Lower leg skin (tissue), 4 donors: ENCODE data around the gene PSMB10. TPM values are rescaled to one million over a fixed set of nuclear protein-coding genes. Genes with fewer than 3 reads are reported as not detected.

ENCODE experiments used
- DNase-seq, 2 donors: peaks; one replicate each; pipeline ENCODE4 v3.0.0-alpha.2; 2019; ENCODE audit warnings: low spot score in 2 of 2
- H3K4me3 ChIP-seq: fragments of 200-600 bp; sonication (generic); 2 replicates; pipeline ENCODE4 v1.5.1; 2017; ENCODE audit warnings: mild to moderate bottlenecking, low read depth; ENCODE audit not compliant: poor library complexity, severe bottlenecking
- CTCF ChIP-seq, 3 donors: fragments of 450-650 bp; IDR thresholded peaks; one replicate each; pipeline ENCODE4 v1.5.1; 2016; ENCODE audit warnings: antibody characterized with exemption in 3 of 3, mild to moderate bottlenecking in 3 of 3, moderate library complexity in 2 of 3
- POLR2A ChIP-seq, 2 donors: fragments of 450-650 bp; IDR thresholded peaks; one replicate each; pipeline ENCODE4 v1.6.1; 2016 to 2017; ENCODE audit warnings: antibody characterized with exemption in 2 of 2, mild to moderate bottlenecking in 1 of 2, moderate library complexity in 1 of 2
- WGBS, 2 donors: methylation state at CpG; one replicate each; pipeline ENCODE4 v1.1.5; 2018; 5-methylcytosine and 5-hydroxymethylcytosine counted together
- intact Hi-C: fragments of 100-400 bp; cut with DNase I; formaldehyde crosslinking; loops from one replicate; pipeline ENCODE4 v1.15.0; 2023; ENCODE audit warnings: low total_unique reads
- total RNA-seq, 4 donors: library from RNA; depleted of rRNA; stranded (reverse); fragments of >200 nt; gene quantifications; one replicate each; pipeline ENCODE4 v1.1.0, GENCODE V29; 2016

Gene PSMB10
- total RNA-seq, 4 donors from 2014 or later: 11.4 to 20.4 (median 17.8) TPM

DNA sequence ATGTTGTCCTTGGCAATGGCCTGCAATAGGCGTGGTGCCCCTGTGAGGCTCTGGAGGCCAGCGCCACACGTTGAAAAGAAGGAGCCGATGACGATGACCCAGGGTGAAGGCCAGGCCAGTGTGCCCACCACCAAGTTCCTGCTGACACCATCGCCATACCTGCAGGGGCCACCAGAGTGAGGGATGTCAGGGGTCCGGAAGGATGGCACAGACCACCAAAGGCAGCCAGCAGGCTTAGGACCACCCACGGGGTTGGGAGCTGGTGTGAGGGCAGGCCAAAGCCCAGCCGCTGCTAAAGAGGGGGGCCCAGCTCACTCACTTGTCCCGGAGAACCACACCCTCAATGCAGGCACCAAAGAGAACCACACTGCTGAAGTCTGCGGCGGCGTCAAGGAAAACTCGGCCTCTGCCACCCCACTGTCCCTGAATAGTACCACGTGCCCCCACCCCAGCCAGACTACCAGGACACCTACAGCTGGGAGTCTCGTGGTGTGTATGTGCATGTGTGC lies 13.7 kb upstream of the PSMB10 start:
- WGBS, 2 donors: 87 to 89% methylated on average over 15 to 16 of the region's 16 CpGs
- no peak overlapping the region for H3K4me3 ChIP-seq
- TF ChIP-seq POLR2A (IDR thresholded peaks at IDR 0.05) (no peak), CTCF (IDR thresholded peaks at IDR 0.05) (no peak)
- DNase-seq: no peak
- intact Hi-C loops: no loop called here

GRCh38 chr16:67949645-67950044 lies 13.0 kb upstream of the PSMB10 start:
- DNase-seq: no peak
- no peak overlapping the region for H3K4me3 ChIP-seq
- intact Hi-C loops: no loop called here
- WGBS, 2 donors: 91 to 92% methylated on average over 11 of the region's 11 CpGs
- TF ChIP-seq POLR2A (IDR thresholded peaks at IDR 0.05) (no peak), CTCF (IDR thresholded peaks at IDR 0.05) (no peak)

GRCh38 chr16:67948015-67948414 lies 11.4 kb upstream of the PSMB10 start:
- TF ChIP-seq CTCF (IDR thresholded peaks at IDR 0.05) (no peak), POLR2A (IDR thresholded peaks at IDR 0.05) (no peak)
- 70 to 77% methylated on average over 15 of the region's 15 CpGs for WGBS, 2 donors
- no peak overlapping the region for H3K4me3 ChIP-seq
- no peak for DNase-seq
- intact Hi-C loops: no loop called here

DNA sequence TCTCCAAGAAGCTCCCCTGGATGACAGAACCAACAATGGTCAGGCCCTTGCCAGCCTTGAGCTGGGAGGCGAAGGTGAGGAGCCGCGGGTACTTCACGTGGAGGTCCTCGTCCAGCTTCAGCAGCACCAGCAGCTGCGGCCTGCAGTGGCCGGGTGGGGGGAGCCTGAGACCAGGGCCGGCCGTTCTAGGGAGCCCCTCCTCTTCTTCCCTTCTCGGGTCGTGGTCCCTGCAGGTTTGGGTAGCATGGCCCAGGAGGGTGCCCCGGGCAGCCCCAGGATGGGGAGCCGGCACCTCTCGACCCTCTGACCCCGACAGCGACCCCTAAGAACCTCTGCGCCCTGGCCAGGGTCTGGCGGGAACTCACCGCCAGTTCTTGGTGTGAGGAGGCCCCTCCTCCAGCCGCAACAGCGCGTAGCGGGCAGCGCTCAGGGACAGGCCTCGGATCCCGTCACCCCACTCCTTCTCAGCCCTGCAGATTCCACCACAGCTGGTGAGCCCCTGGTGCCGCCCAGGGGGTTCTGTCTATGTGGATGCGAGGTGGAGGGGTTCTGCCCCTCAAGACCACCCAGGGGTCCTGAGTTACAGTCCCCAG lies 10.4 kb upstream of the PSMB10 start:
- no peak for TF ChIP-seq CTCF (IDR thresholded peaks at IDR 0.05)
- no peak for TF ChIP-seq POLR2A (IDR thresholded peaks at IDR 0.05)
- intact Hi-C loops: no loop called here
- no peak for DNase-seq
- WGBS, 2 donors: 92 to 93% methylated on average over 23 to 28 of the region's 28 CpGs
- no peak overlapping the region for H3K4me3 ChIP-seq

DNA sequence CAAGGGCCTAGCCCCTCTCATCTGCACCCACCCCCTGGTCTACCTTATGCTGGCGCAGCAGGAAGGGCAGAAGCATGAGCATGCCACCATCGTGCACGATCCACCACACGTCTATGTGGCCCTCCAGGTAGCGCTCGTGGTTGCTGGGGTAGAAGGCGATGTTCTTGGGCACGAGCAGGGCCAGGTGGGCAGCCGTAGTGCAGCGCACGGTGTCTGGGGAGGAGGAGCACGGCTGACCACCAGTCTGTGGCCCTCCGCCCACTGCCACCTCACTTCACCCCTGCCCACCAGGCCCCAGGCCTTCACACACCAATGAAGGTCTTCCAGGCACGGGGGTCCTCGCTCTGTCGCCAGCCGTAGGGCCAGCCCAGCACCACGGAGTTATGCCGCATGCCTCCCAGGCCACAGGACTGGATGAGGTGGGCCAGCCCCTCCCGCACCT lies 9.5 kb upstream of the PSMB10 start:
- no peak for DNase-seq
- intact Hi-C loops: no loop called here
- WGBS, 2 donors: 92 to 94% methylated on average over 19 to 20 of the region's 20 CpGs
- no peak for TF ChIP-seq CTCF (IDR thresholded peaks at IDR 0.05)
- H3K4me3 ChIP-seq: no peak overlapping the region
